Measurements from ENCODE around the gene MOV10. TPM values are rescaled to one million over a fixed set of nuclear protein-coding genes. Genes with fewer than 3 reads are reported as not detected.

MOV10 gene
- total and polyA plus RNA-seq, 9 of the 15 experiments (the other 6 are each of a cell fraction or from before 2014, with no cell fraction given), result 16.7 to 105 (median 49.5) TPM

DNA sequence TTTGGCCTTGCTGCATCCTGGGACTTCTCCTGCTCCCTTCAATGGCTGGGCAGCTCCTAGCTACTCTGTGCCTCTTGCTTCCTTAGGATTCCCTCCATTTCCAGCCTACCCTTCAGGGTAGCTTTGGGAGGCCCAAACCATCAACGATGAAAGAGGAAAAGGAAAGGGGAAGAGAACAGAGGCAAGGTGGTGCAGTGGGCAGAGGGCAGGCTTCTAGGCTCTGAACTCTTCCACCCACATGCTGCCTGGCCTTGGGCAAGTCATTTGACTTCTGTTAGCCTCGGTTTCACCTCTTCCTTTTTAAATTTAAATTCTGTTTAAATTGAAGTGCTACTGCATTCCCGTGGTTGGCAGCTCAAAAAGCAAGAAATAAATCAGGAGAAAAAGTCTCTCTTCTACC is 46.3 kb downstream of the MOV10 start:
- in situ Hi-C loops (cut with MboI), result loop anchor here (5.0 kb wide), 1 partner anchor 37 kb away; no protein-coding TSS in a partner anchor

More for the DNA sequence above, 46.3 kb downstream of the MOV10 start:
- Histone ChIP-seq H3K9me1 (ENCODE audit: control insufficient read depth, insufficient read depth, low read length) (no peaks in the 10 kb centered on the region), H2AFZ (ENCODE audit: low read depth, low read length) (no peak overlapping the region), H3K27ac (ENCODE audit: extremely low read depth, low read depth, low read length) (no peak overlapping the region), H3K36me3 (ENCODE audit: control insufficient read depth, insufficient read depth, low read length) (no peaks in the 10 kb centered on the region), H3K4me1 (replicated peaks in 1 of 2; ENCODE audit: control insufficient read depth in 2 of 2, insufficient read depth in 2 of 2, low read length in 2 of 2) (peaks cover 6 to 24% of the 10 kb centered on the region in 2 experiments), H3K9me3 (replicated peaks; ENCODE audit: control insufficient read depth, insufficient read depth, low read depth, low read length) (no peaks in the 10 kb centered on the region), H3K4me3 (no peak overlapping the region), H3K27me3 (ENCODE audit: control insufficient read depth in 2 of 2, insufficient read depth in 2 of 2, low read length in 2 of 2) (peaks cover 11 to 39% of the 10 kb centered on the region in 2 experiments; a peak in 4 of 5 replicates), H3K4me2 (ENCODE audit: insufficient read depth, low read length) (no peak overlapping the region), H3K9ac (ENCODE audit: insufficient read depth in 1 of 2, low read depth in 2 of 2, low read length in 2 of 2) (no peak overlapping the region), H4K20me1 (replicated peaks; ENCODE audit: control insufficient read depth, insufficient read depth, low read length) (no peaks in the 10 kb centered on the region), H3K79me2 (ENCODE audit: control insufficient read depth, insufficient read depth, low read length) (no peaks in the 10 kb centered on the region)
- DNase-seq (ENCODE audit: extremely low read depth in 1 of 4, low spot score in 3 of 4) (no peak), FAIRE-seq (no peak), ATAC-seq (no peak)
- no peak for TF ChIP-seq EGR1 (conservative IDR thresholded peaks at IDR 0.05)
- no peak for TF ChIP-seq KDM4B (IDR thresholded peaks at IDR 0.05; ENCODE audit: borderline replicate concordance in 2 of 2, low read depth in 1 of 2)
- no peak for TF ChIP-seq SRSF9 (IDR thresholded peaks at IDR 0.05; ENCODE audit: borderline replicate concordance, low read depth, low read length)
- no peak for TF ChIP-seq MED1 (CRISPR knock-in tag; IDR thresholded peaks at IDR 0.05; ENCODE audit: borderline replicate concordance)
- no peak for TF ChIP-seq JUND (IDR thresholded peaks at IDR 0.05; ENCODE audit: borderline replicate concordance, low read depth, low read length)
- no peak for TF ChIP-seq JUND (tag; IDR thresholded peaks at IDR 0.05; ENCODE audit: borderline replicate concordance, low read depth, low read length)
- TF ChIP-seq PYGO2 (tag; IDR thresholded peaks at IDR 0.05), result no peak
- TF ChIP-seq ZNF551 (CRISPR knock-in tag; IDR thresholded peaks at IDR 0.05), result no peak
- TF ChIP-seq, protein P1, sequence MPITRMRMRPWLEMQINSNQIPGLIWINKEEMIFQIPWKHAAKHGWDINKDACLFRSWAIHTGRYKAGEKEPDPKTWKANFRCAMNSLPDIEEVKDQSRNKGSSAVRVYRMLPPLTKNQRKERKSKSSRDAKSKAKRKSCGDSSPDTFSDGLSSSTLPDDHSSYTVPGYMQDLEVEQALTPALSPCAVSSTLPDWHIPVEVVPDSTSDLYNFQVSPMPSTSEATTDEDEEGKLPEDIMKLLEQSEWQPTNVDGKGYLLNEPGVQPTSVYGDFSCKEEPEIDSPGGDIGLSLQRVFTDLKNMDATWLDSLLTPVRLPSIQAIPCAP (CRISPR knock-in tag; IDR thresholded peaks at IDR 0.05; ENCODE audit: borderline replicate concordance), result no peak
- WGBS (ENCODE audit: insufficient coverage, low coverage, missing lambda C conversion rate), result 0% methylated on average over 3 of the region's 3 CpGs
- intact Hi-C loops (cut with micrococcal nuclease), result no loop called here
- BruUV-seq (replicated peaks), result no TSS peak
- POLR2A ChIA-PET, result interaction anchor here (0.6 to 2.0 kb wide), 6 partner anchors 9 to 218 kb away, joined by 3 to 7 read pairs (median 3); no protein-coding TSS in a partner anchor
- CTCF ChIA-PET (ENCODE audit: low intra/inter-chr PET ratio), result interaction anchor here (1.2 kb wide), 1 partner anchor 83 kb away, joined by 3 read pairs; no protein-coding TSS in a partner anchor
